ENCODE results near the gene KIAA0040.

DNA sequence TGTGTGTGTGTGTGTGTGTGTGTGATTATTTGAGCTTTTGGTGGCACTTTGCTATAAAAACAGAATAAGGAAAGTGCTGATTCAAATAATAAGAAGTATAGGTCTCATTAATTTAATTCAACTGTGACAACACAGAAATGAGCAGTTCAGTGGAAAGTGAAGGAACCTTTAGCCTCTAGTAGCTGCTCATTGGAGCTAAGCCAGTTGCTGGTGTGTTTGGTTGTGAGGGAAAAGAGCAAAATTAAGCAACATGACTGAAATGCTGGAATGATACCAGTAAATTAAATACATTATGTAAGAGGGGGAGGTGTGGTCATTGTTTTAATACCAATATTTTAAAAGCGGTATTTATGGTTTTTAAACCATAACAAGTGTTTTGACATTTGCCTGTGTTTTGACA lies 55.2 kb downstream of the KIAA0040 start:
- TF ChIP-seq EZH2phosphoT487 (IDR thresholded peaks at IDR 0.05; ENCODE audit: insufficient read depth, low read depth): no peak
- TF ChIP-seq EZH2 (IDR thresholded peaks at IDR 0.05; ENCODE audit: insufficient read depth, poor library complexity, severe bottlenecking): no peak

All from GM23248 (cell line).